ENCODE data around the gene MCTP2.

MCTP2 gene

GRCh38 chr15:94411846-94412245 lies 180.5 kb downstream of the MCTP2 start:
- no peak for DNase-seq

GRCh38 chr15:94412979-94413746 lies 181.8 kb downstream of the MCTP2 start:
- no peak for DNase-seq

- DNase-seq, result no peak
Observed at GRCh38 chr15:94414916-94415315, 183.6 kb downstream of the MCTP2 start.

GRCh38 chr15:94416267-94416666 lies 184.9 kb downstream of the MCTP2 start:
- DNase-seq, result no peak

- DNase-seq, result no peak
Observed at GRCh38 chr15:94416820-94417219, 185.5 kb downstream of the MCTP2 start.

GRCh38 chr15:94417501-94418293 lies 186.3 kb downstream of the MCTP2 start:
- DNase-seq, result no peak

- DNase-seq, result no peak
Observed at GRCh38 chr15:94421706-94422105, 190.3 kb downstream of the MCTP2 start.

- no peak for DNase-seq
Observed at GRCh38 chr15:94432279-94432678, 200.9 kb downstream of the MCTP2 start.

- no peak for DNase-seq
Observed at GRCh38 chr15:94439158-94439557, 207.8 kb downstream of the MCTP2 start.

GRCh38 chr15:94441760-94442159 lies 210.4 kb downstream of the MCTP2 start:
- no peak for DNase-seq

GRCh38 chr15:94442480-94442879 lies 211.1 kb downstream of the MCTP2 start:
- DNase-seq, result no peak

GRCh38 chr15:94443186-94443585 lies 211.8 kb downstream of the MCTP2 start:
- no peak for DNase-seq

- DNase-seq, result no peak
Observed at GRCh38 chr15:94445566-94446160, 214.3 kb downstream of the MCTP2 start.

- no peak for DNase-seq
Observed at GRCh38 chr15:94446441-94446840, 215.1 kb downstream of the MCTP2 start.

- DNase-seq, result no peak
Observed at GRCh38 chr15:94451466-94451865, 220.1 kb downstream of the MCTP2 start.

- no peak for DNase-seq
Observed at GRCh38 chr15:94453227-94453988, 222.0 kb downstream of the MCTP2 start.

GRCh38 chr15:94455297-94455696 lies 223.9 kb downstream of the MCTP2 start:
- DNase-seq, result no peak

- no peak for DNase-seq
Observed at GRCh38 chr15:94456226-94456625, 224.9 kb downstream of the MCTP2 start.

GRCh38 chr15:94457661-94458060 lies 226.3 kb downstream of the MCTP2 start:
- no peak for DNase-seq

- DNase-seq, result no peak
Observed at GRCh38 chr15:94460624-94461023, 229.3 kb downstream of the MCTP2 start.

GRCh38 chr15:94467034-94467433 lies 235.7 kb downstream of the MCTP2 start:
- no peak for DNase-seq

- DNase-seq, result no peak
Observed at GRCh38 chr15:94470492-94470891, 239.1 kb downstream of the MCTP2 start.

GRCh38 chr15:94476686-94477085 lies 245.3 kb downstream of the MCTP2 start:
- no peak for DNase-seq

Data from CD4-positive, alpha-beta T cell treated with Interleukin-4 for 4 hours (primary cell).